DMS79 (cell line): ENCODE measurements around the gene SSR2.
A peak's percentile ranks its signal among the peaks of the same experiment; 100 is the strongest.
"Not testable (repeated sequence)": the region's sequence is repeated elsewhere in the genome, so short reads cannot be mapped to it uniquely, and the experiment has no call there.

ENCODE experiments used
- DNase-seq: peaks from one replicate; lab custom pipeline; 2025; lab: John Stamatoyannopoulos, UW

SSR2 gene

GRCh38 chr1:155993595-155993994 is 27.2 kb downstream of the SSR2 start:
- DNase-seq: no peak

- DNase-seq: no peak
Observed at GRCh38 chr1:155990005-155990739, 30.6 kb downstream of the SSR2 start.

- DNase-seq: peak; percentile 31
Observed at GRCh38 chr1:155989242-155990004, 31.3 kb downstream of the SSR2 start.

GRCh38 chr1:155984903-155985645 is 35.7 kb downstream of the SSR2 start:
- DNase-seq: not testable (repeated sequence)

- peak; percentile 93 for DNase-seq
Observed at GRCh38 chr1:155984341-155984740, 36.4 kb downstream of the SSR2 start.

- DNase-seq: peak; percentile 53
Observed at GRCh38 chr1:155983191-155984024, 37.3 kb downstream of the SSR2 start.

GRCh38 chr1:155982106-155982505 is 38.6 kb downstream of the SSR2 start:
- no peak for DNase-seq

- DNase-seq: peak; percentile 47
Observed at GRCh38 chr1:155981266-155982088, 39.3 kb downstream of the SSR2 start.

- DNase-seq: no peak
Observed at GRCh38 chr1:155979597-155980343, 41.0 kb downstream of the SSR2 start.

GRCh38 chr1:155978973-155979429 is 41.8 kb downstream of the SSR2 start:
- DNase-seq: no peak

- DNase-seq: peak; percentile 19
Observed at GRCh38 chr1:155978325-155978972, 42.3 kb downstream of the SSR2 start, which contains the start of gene ARHGEF2. TSS of gene ARHGEF2 (minus strand) at chr1:155978547. CDS start at chr1:155978427, 120 bp downstream.

- DNase-seq: no peak
Observed at GRCh38 chr1:155977690-155978324, 42.9 kb downstream of the SSR2 start.

- no peak for DNase-seq
Observed at GRCh38 chr1:155976913-155977689, 43.6 kb downstream of the SSR2 start.

GRCh38 chr1:155976062-155976912 is 44.5 kb downstream of the SSR2 start:
- peak; percentile 63 for DNase-seq

- DNase-seq: no peak
Observed at GRCh38 chr1:155975375-155976061, 45.2 kb downstream of the SSR2 start.
